WERI-Rb-1 (cell line): ENCODE measurements around the gene PSRC1.

Experiments used
- DNase-seq: peaks from one replicate; pipeline ENCODE4 v3.0.0-alpha.2; 2020
- H3K27ac ChIP-seq: fragments of 250-450 bp; sonication (Bioruptor Pico); 2 replicates; pipeline ENCODE4 v1.5.1; 2020; ENCODE audit warnings: mild to moderate bottlenecking, moderate library complexity
- H3K27me3 ChIP-seq: fragments of 250-450 bp; sonication (Bioruptor Pico); 2 replicates; pipeline ENCODE4 v1.5.1; 2021; ENCODE audit warnings: mild to moderate bottlenecking, low read depth, moderate library complexity; ENCODE audit not compliant: insufficient read depth, severe bottlenecking
- H3K36me3 ChIP-seq: fragments of 250-450 bp; sonication (Bioruptor Pico); 2 replicates; pipeline ENCODE4 v1.5.1; 2020; ENCODE audit warnings: mild to moderate bottlenecking, moderate library complexity
- H3K4me3 ChIP-seq: 2 replicates; pipeline ENCODE4 v1.5.1; 2011; ENCODE audit warnings: low read depth, mild to moderate bottlenecking, control low read depth, low read length
- H3K9me3 ChIP-seq: fragments of 250-450 bp; sonication (Bioruptor Pico); 2 replicates; pipeline ENCODE4 v1.5.1; 2021; ENCODE audit warnings: mild to moderate bottlenecking, moderate library complexity; ENCODE audit not compliant: severe bottlenecking
- CTCF ChIP-seq: IDR thresholded peaks from 2 replicates; pipeline ENCODE4 v1.5.1; 2011; ENCODE audit warnings: low read depth, mild to moderate bottlenecking, control low read depth, inconsistent platforms, low read length

The PSRC1 gene

GRCh38 chr1:109248797-109249629 lies 33.9 kb downstream of the PSRC1 start, which contains the start of gene CELSR2:
TSS of gene CELSR2 (plus strand) at chr1:109249539. CDS start at chr1:109250080, 541 bp downstream.
- Histone ChIP-seq H3K9me3 (peaks cover 10% of the 10 kb centered on the region), H3K4me3 (peak within 1 kb of the TSS; percentile 42), H3K27ac (no peak within 1 kb of the TSS), H3K27me3 (no peaks in the 10 kb centered on the region), H3K36me3 (peaks cover 34% of the 10 kb centered on the region)
- 0 out of 2 replicates have a peak, but pooled peaks have one; percentile 23 for TF ChIP-seq CTCF
- peak; percentile 83 for DNase-seq

- Histone ChIP-seq H3K27me3 (no peaks in the 10 kb centered on the region), H3K36me3 (peaks cover 28% of the 10 kb centered on the region), H3K27ac (no peak overlapping the region), H3K9me3 (peaks cover 10% of the 10 kb centered on the region), H3K4me3 (no peak overlapping the region)
- no peak for DNase-seq
- TF ChIP-seq CTCF = no peak
Observed at GRCh38 chr1:109248444-109248796, 34.5 kb downstream of the PSRC1 start.

GRCh38 chr1:109247401-109248365 lies 35.3 kb downstream of the PSRC1 start:
- H3K9me3 ChIP-seq = peaks cover 10% of the 10 kb centered on the region
- H3K27me3 ChIP-seq = no peaks in the 10 kb centered on the region
- H3K36me3 ChIP-seq = peaks cover 22% of the 10 kb centered on the region
- no peak for DNase-seq
- no peak overlapping the region for H3K27ac ChIP-seq
- TF ChIP-seq CTCF = no peak
- H3K4me3 ChIP-seq = no peak overlapping the region

- TF ChIP-seq CTCF = no peak
- Histone ChIP-seq H3K27ac (no peak overlapping the region), H3K4me3 (no peak overlapping the region)
Observed at GRCh38 chr1:109246141-109246551, 36.8 kb downstream of the PSRC1 start.

GRCh38 chr1:109243860-109244552 lies 38.9 kb downstream of the PSRC1 start:
- no peak for TF ChIP-seq CTCF
- Histone ChIP-seq H3K9me3 (no peaks in the 10 kb centered on the region), H3K4me3 (no peak overlapping the region), H3K27ac (no peak overlapping the region), H3K27me3 (no peaks in the 10 kb centered on the region), H3K36me3 (peaks cover 4% of the 10 kb centered on the region)
- DNase-seq = no peak

More at GRCh38 chr1:109246141-109246551, 36.8 kb downstream of the PSRC1 start:
- Histone ChIP-seq H3K27me3 (no peaks in the 10 kb centered on the region), H3K9me3 (peaks cover 9% of the 10 kb centered on the region), H3K36me3 (peaks cover 7% of the 10 kb centered on the region)
- no peak for DNase-seq
